Retinal pigment epithelial cell (primary cell): Measurements from ENCODE around the gene ATXN7.
A peak's percentile ranks its signal among the peaks of the same experiment; 100 is the strongest.

Source experiments
- DNase-seq: peaks from one replicate; pipeline ENCODE4 v3.0.0-alpha.2; 2010; ENCODE audit warnings: low read depth
- H3K4me3 ChIP-seq: 2 replicates; pipeline ENCODE4 v1.5.1; 2011; ENCODE audit warnings: mild to moderate bottlenecking, low read length, control low read depth, moderate library complexity
- TF ChIP-seq, protein P1 (sequence below): conservative IDR thresholded peaks from 2 replicates; pipeline ENCODE4 v1.5.1; 2011; ENCODE audit warnings: low read depth, low read length, control low read depth, inconsistent platforms

ATXN7 gene

GRCh38 chr3:63981980-63982379, 118.3 kb downstream of the ATXN7 start:
- H3K4me3 ChIP-seq: no peak overlapping the region
- DNase-seq: no peak
- TF ChIP-seq, protein P1, sequence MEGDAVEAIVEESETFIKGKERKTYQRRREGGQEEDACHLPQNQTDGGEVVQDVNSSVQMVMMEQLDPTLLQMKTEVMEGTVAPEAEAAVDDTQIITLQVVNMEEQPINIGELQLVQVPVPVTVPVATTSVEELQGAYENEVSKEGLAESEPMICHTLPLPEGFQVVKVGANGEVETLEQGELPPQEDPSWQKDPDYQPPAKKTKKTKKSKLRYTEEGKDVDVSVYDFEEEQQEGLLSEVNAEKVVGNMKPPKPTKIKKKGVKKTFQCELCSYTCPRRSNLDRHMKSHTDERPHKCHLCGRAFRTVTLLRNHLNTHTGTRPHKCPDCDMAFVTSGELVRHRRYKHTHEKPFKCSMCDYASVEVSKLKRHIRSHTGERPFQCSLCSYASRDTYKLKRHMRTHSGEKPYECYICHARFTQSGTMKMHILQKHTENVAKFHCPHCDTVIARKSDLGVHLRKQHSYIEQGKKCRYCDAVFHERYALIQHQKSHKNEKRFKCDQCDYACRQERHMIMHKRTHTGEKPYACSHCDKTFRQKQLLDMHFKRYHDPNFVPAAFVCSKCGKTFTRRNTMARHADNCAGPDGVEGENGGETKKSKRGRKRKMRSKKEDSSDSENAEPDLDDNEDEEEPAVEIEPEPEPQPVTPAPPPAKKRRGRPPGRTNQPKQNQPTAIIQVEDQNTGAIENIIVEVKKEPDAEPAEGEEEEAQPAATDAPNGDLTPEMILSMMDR: no peak

DNA sequence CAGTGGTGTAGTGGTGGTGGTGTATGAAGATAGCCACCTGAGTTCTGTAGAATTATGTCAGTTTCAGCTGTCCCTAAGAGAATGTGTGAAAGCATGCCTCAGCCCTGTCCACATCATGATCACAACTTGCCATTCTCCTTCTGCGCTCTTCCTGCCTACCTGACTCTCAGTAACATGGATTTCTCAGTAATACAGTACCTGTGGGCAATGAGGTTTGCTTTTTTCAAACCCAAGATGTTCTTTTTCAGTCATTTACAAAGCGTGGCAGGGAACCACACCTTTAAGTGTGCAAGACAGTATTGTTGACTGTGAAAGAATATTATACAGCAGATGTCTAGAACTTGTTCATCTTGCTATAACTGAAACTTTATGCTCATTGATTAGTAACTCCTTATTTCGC, 120.7 kb downstream of the ATXN7 start:
- H3K4me3 ChIP-seq: no peak overlapping the region
- TF ChIP-seq, protein P1: no peak
- no peak for DNase-seq

DNA sequence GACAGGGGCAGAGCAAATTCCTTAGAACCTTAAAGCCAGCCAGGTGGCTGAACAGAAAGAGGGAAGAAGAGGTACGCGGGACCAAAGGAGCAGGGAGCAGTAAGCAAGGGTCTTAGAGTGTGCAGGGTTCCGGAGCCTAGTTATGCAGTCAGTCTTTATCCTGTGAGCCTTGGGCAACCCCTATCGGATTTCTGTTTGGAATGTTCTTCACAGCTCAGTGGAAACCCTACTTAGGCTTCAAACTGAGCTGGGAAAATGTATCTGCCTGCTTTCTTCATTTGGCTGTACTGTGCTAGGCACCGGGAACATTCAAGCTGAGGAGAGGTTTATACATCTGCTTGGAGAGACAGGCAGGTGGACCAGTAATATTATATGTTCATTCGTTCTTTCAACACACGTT, 122.5 kb downstream of the ATXN7 start:
- TF ChIP-seq, protein P1: peak; percentile 30
- no peak for DNase-seq
- no peak overlapping the region for H3K4me3 ChIP-seq

- TF ChIP-seq, protein P1: no peak
- DNase-seq: no peak
- H3K4me3 ChIP-seq: no peak overlapping the region
Measured at GRCh38 chr3:63986831-63987230, 123.2 kb downstream of the ATXN7 start.

DNA sequence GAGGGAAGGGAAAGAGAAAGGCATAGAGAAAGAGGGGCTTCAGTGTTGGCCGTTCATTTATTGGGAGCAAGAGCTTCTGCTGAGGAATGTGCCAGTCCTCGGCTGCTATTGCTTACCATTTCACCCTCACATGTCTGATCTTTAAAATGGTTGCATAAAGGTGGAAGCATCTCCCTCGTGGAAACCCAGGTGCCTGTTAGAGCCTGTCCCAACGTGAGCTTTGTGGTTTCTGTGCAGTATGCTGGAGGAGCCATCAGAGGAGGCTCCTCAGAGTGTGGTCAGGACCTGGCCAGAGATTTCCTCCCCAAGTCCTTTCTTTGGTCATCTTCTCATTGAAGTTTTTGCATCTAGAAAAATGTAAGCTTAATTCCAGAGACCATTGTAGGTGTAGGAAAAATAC, 125.3 kb downstream of the ATXN7 start:
- no peak for DNase-seq

GRCh38 chr3:63990204-63990603, 126.5 kb downstream of the ATXN7 start:
- no peak for DNase-seq
- H3K4me3 ChIP-seq: no peak overlapping the region
- TF ChIP-seq, protein P1: no peak

More for the DNA sequence above, 125.3 kb downstream of the ATXN7 start:
- no peak overlapping the region for H3K4me3 ChIP-seq
- TF ChIP-seq, protein P1: no peak

GRCh38 chr3:63990733-63991132, 127.1 kb downstream of the ATXN7 start:
- TF ChIP-seq, protein P1: no peak
- DNase-seq: no peak
- no peak overlapping the region for H3K4me3 ChIP-seq
